Measurements from ENCODE around the gene EBP. TPM values are rescaled to one million over a fixed set of nuclear protein-coding genes. Genes with fewer than 3 reads are reported as not detected.
A peak's percentile ranks its signal among the peaks of the same experiment; 100 is the strongest.

Gene EBP
- total RNA-seq, 1 donor from 2014 or later = 66.0 TPM

DNA sequence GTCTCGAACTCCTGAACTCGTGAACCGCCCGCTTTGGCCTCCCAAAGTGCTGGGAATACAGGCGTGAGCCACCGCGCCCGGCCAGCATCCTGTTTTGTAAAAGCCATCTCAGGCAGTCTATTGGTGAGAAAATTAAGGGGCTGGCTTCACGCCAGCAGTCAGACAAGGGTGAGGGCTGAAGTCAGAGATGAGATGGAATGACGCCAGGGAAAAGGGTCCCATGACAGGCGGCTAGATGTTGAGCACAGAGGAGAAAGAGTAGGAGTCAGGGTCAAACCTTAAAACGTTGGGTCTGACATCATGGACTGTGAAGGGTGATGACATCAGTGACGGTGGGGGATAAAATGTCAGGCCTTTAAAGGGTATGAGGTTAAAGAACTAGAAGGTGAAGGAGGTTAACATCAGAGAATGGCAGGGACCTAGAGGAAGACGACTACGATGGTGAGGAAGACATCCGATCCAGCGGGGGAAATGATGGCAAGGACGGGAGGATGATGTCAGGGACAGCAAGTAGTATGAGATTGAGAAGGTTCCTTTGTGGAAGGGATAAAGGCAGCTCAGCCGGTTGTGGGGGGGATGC lies 52.2 kb downstream of the EBP start:
- no peak for TF ChIP-seq CTCF (IDR thresholded peaks at IDR 0.05; ENCODE audit: unreplicated experiment)
- H3K4me3 Mint-ChIP-seq (ENCODE audit: unreplicated experiment) = peak overlapping the region; percentile 98
- DNase-seq (ENCODE audit: low spot score) = no peak
- H3K27me3 Mint-ChIP-seq (ENCODE audit: unreplicated experiment) = peaks cover 6% of the 10 kb centered on the region
- peak overlapping the region; percentile 99 for H3K27ac Mint-ChIP-seq (ENCODE audit: unreplicated experiment)
- peaks cover 13% of the 10 kb centered on the region for H3K4me1 Mint-ChIP-seq (ENCODE audit: unreplicated experiment)
- H3K9me3 Mint-ChIP-seq (ENCODE audit: unreplicated experiment) = no peaks in the 10 kb centered on the region
- H3K36me3 Mint-ChIP-seq (ENCODE audit: low read depth, unreplicated experiment) = peaks cover 7% of the 10 kb centered on the region

DNA sequence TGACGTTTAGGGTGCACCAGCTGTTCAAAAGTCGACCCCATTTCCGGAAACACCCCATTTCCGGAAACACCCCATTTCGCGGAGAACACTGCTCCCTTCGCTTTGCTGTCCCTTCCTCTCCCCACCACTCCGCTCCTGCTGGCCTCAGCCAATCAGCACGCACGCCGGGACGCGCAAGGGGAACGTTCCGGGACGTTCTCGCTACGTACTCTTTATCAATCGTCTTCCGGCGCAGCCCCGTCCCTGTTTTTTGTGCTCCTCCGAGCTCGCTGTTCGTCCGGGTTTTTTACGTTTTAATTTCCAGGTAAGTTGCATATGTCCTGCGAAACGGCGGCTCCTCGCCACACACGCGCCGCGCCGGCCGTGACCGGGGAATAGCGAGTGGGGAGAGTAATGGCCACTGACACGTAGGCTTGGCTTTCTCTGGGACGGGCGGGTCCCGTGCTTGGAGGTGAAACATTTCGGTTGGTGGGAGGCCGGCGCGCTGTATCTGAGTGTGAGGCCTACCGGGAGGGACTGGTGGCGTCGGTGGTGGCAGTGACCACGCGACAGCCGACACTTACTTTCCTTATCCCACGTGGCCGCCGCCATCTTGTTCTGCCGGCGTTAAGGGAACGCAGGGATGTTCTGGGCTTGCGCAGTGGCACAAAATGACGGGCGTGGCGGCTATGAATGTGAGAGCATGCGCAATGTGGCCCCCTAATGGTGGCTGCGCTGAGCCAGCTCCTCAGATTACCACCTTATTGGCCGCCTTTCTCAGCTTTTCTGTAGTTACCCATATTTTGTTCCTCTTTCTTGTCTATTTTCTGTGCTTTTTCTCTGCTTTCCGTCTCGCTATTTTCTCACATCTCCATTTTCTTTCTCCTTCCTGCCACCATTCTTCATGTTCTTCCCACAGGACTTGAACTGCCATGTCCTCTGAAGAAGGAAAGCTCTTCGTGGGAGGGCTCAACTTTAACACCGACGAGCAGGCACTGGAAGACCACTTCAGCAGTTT lies 53.0 kb downstream of the EBP start, which contains the start of gene RBM3:
RBM3 (plus strand) TSS at position 215 of the 997 bp plus-strand sequence; CDS start at position 912, 697 bp downstream.
- TF ChIP-seq CTCF (IDR thresholded peaks at IDR 0.05; ENCODE audit: unreplicated experiment) = no peak
- H3K9me3 Mint-ChIP-seq (ENCODE audit: unreplicated experiment) = no peaks in the 10 kb centered on the region
- H3K4me1 Mint-ChIP-seq (ENCODE audit: unreplicated experiment) = peaks cover 13% of the 10 kb centered on the region
- peaks cover 7% of the 10 kb centered on the region for H3K36me3 Mint-ChIP-seq (ENCODE audit: low read depth, unreplicated experiment)
- H3K27me3 Mint-ChIP-seq (ENCODE audit: unreplicated experiment) = peaks cover 8% of the 10 kb centered on the region
- DNase-seq (ENCODE audit: low spot score) = peak; percentile 73
- H3K27ac Mint-ChIP-seq (ENCODE audit: unreplicated experiment) = peak within 1 kb of the TSS; percentile 99
- peak within 1 kb of the TSS; percentile 98 for H3K4me3 Mint-ChIP-seq (ENCODE audit: unreplicated experiment)

- Mint-ChIP-seq H3K4me1 (ENCODE audit: unreplicated experiment) (peaks cover 13% of the 10 kb centered on the region), H3K4me3 (ENCODE audit: unreplicated experiment) (peak overlapping the region; percentile 98), H3K27me3 (ENCODE audit: unreplicated experiment) (peaks cover 9% of the 10 kb centered on the region), H3K27ac (ENCODE audit: unreplicated experiment) (no peak overlapping the region), H3K36me3 (ENCODE audit: low read depth, unreplicated experiment) (peaks cover 7% of the 10 kb centered on the region), H3K9me3 (ENCODE audit: unreplicated experiment) (no peaks in the 10 kb centered on the region)
- TF ChIP-seq CTCF (IDR thresholded peaks at IDR 0.05; ENCODE audit: unreplicated experiment) = no peak
- DNase-seq (ENCODE audit: low spot score) = no peak
Observed at GRCh38 chrX:48575642-48576041, 54.0 kb downstream of the EBP start.

GRCh38 chrX:48576108-48576507 lies 54.5 kb downstream of the EBP start:
- no peak for TF ChIP-seq CTCF (IDR thresholded peaks at IDR 0.05; ENCODE audit: unreplicated experiment)
- H3K27ac Mint-ChIP-seq (ENCODE audit: unreplicated experiment) = no peak overlapping the region
- peak overlapping the region; percentile 98 for H3K4me3 Mint-ChIP-seq (ENCODE audit: unreplicated experiment)
- DNase-seq (ENCODE audit: low spot score) = no peak
- peaks cover 13% of the 10 kb centered on the region for H3K4me1 Mint-ChIP-seq (ENCODE audit: unreplicated experiment)
- peaks cover 9% of the 10 kb centered on the region for H3K27me3 Mint-ChIP-seq (ENCODE audit: unreplicated experiment)
- peaks cover 7% of the 10 kb centered on the region for H3K36me3 Mint-ChIP-seq (ENCODE audit: low read depth, unreplicated experiment)
- no peaks in the 10 kb centered on the region for H3K9me3 Mint-ChIP-seq (ENCODE audit: unreplicated experiment)

Other genes starting within 250 kb of the EBP start
- gene SSX3, start 165.1 kb upstream of the EBP start, total RNA-seq (ENCODE audit: unreplicated experiment) = not detected
- not detected for gene SSX4, start 138.3 kb upstream of the EBP start, total RNA-seq (ENCODE audit: unreplicated experiment)
- gene SSX4B, start 109.8 kb upstream of the EBP start, total RNA-seq (ENCODE audit: unreplicated experiment) = not detected
- 21.7 TPM for gene SLC38A5, start 51.5 kb upstream of the EBP start, total RNA-seq (ENCODE audit: unreplicated experiment)
- 38.4 TPM for gene FTSJ1, start 45.6 kb upstream of the EBP start, total RNA-seq (ENCODE audit: unreplicated experiment)
- 9.4 TPM for gene PORCN, start 12.8 kb upstream of the EBP start, total RNA-seq (ENCODE audit: unreplicated experiment)
- 12.5 TPM for gene TBC1D25, start 17.9 kb downstream of the EBP start, total RNA-seq (ENCODE audit: unreplicated experiment)
- 252 TPM for gene RBM3, start 52.7 kb downstream of the EBP start, total RNA-seq (ENCODE audit: unreplicated experiment)
- 73.8 TPM for gene WDR13, start 75.7 kb downstream of the EBP start, total RNA-seq (ENCODE audit: unreplicated experiment)
- gene WAS, start 162.0 kb downstream of the EBP start, total RNA-seq (ENCODE audit: unreplicated experiment) = 2.7 TPM
- 6.8 TPM for gene SUV39H1, start 174.9 kb downstream of the EBP start, total RNA-seq (ENCODE audit: unreplicated experiment)
- not detected for gene GLOD5, start 239.9 kb downstream of the EBP start, total RNA-seq (ENCODE audit: unreplicated experiment)